SK-N-SH (cell line): Measurements from ENCODE around the gene RBM47. TPM values are rescaled to one million over a fixed set of nuclear protein-coding genes. Genes with fewer than 3 reads are reported as not detected.

Experiments
- CTCF ChIA-PET: fragments of 300-600, 350-600 bp; formaldehyde crosslinking; extraction: SDS; loops from one replicate; lab custom pipeline; 2021; lab: Yijun Ruan, JAX
- POLR2A ChIA-PET: fragments of 350-600 bp; sonication (Branson Sonifier 250); formaldehyde crosslinking; extraction: SDS; loops from one replicate; lab custom pipeline; 2020; ENCODE audit warnings: antibody characterized with exemption, inconsistent platforms; lab: Yijun Ruan, JAX
- DNase-seq: peaks from one replicate; pipeline ENCODE4 v3.0.0; 2012
- H2AFZ ChIP-seq: fragments of 200-600 bp; sonication (generic); 2 replicates; pipeline ENCODE4 v1.8.1; 2016; ENCODE audit warnings: antibody characterized with exemption, mild to moderate bottlenecking, low read depth
- H3F3A ChIP-seq: fragments of 200-600 bp; sonication (generic); replicated peaks from 2 replicates; pipeline ENCODE3; 2016; ENCODE audit warnings: antibody characterized with exemption, mild to moderate bottlenecking; ENCODE audit not compliant: insufficient read depth
- H3K27ac ChIP-seq, 2 experiments: fragments of 200-500 bp in 1 of 2; fragments of 200-600 bp in 1 of 2; sonication (Bioruptor generic) in 1 of 2; sonication (generic), shearing (Covaris generic) in 1 of 2; 2 replicates each; pipeline versions ENCODE4 v1.5.1 to v1.6.1; 2014 to 2016; ENCODE audit warnings: low read depth in 2 of 2, inconsistent platforms in 1 of 2, low read length in 1 of 2, mild to moderate bottlenecking in 1 of 2, mixed read lengths in 1 of 2
- H3K27me3 ChIP-seq: fragments of 200-600 bp; sonication (generic), shearing (Covaris generic); 2 replicates; pipeline ENCODE4 v1.6.1; 2016; ENCODE audit warnings: mixed run types; ENCODE audit not compliant: insufficient read depth
- H3K36me3 ChIP-seq, 2 experiments: fragments of 200-500 bp in 1 of 2; fragments of 200-600 bp in 1 of 2; sonication (Bioruptor generic) in 1 of 2; sonication (generic) in 1 of 2; replicated peaks in 1 of 2; 2 replicates each; pipeline versions ENCODE3 to v1.5.1; 2014 to 2016; ENCODE audit warnings: low read length in 1 of 2, mild to moderate bottlenecking in 1 of 2; ENCODE audit not compliant: insufficient read depth in 2 of 2, control insufficient read depth in 1 of 2
- H3K4me1 ChIP-seq, 2 experiments: fragments of 200-500 bp in 1 of 2; fragments of 200-600 bp in 1 of 2; sonication (Bioruptor generic) in 1 of 2; sonication (generic), shearing (Covaris generic) in 1 of 2; 2 replicates each; pipeline versions ENCODE4 v1.5.1 to v1.6.1; 2014 to 2016; ENCODE audit warnings: low read depth in 1 of 2, low read length in 1 of 2, mixed run types in 1 of 2; ENCODE audit not compliant: insufficient read depth in 2 of 2, control insufficient read depth in 1 of 2
- H3K4me2 ChIP-seq: fragments of 200-600 bp; sonication (generic), shearing (Covaris generic); 2 replicates; pipeline ENCODE4 v1.6.1; 2017; ENCODE audit warnings: mixed run types
- H3K4me3 ChIP-seq, 2 experiments: fragments of 200-500 bp in 1 of 2; fragments of 200-600 bp in 1 of 2; sonication (Bioruptor generic) in 1 of 2; sonication (generic), shearing (Covaris generic) in 1 of 2; 2 replicates each; pipeline versions ENCODE4 v1.5.1 to v1.8.1; 2014 to 2016; ENCODE audit warnings: low read depth in 2 of 2, inconsistent platforms in 1 of 2, low read length in 1 of 2, mild to moderate bottlenecking in 1 of 2, mixed read lengths in 1 of 2, moderate library complexity in 1 of 2
- H3K79me2 ChIP-seq: fragments of 200-600 bp; sonication (generic); 2 replicates; pipeline ENCODE4 v1.8.1; 2017; ENCODE audit warnings: mild to moderate bottlenecking; ENCODE audit not compliant: insufficient read depth
- H3K9ac ChIP-seq: fragments of 200-600 bp; sonication (generic); 2 replicates; pipeline ENCODE4 v1.6.1; 2017; ENCODE audit warnings: mixed run types
- H3K9me2 ChIP-seq: fragments of 200-600 bp; sonication (generic); 2 replicates; pipeline ENCODE4 v1.6.1; 2017; ENCODE audit warnings: mixed run types
- H3K9me3 ChIP-seq: fragments of 200-600 bp; sonication (generic); 2 replicates; pipeline ENCODE4 v1.6.1; 2017; ENCODE audit warnings: mixed run types, mild to moderate bottlenecking, moderate library complexity
- H4K20me1 ChIP-seq: fragments of 200-600 bp; sonication (generic); 2 replicates; pipeline ENCODE4 v1.6.1; 2017; ENCODE audit warnings: mild to moderate bottlenecking, mixed run types; ENCODE audit not compliant: insufficient read depth
- CHD2 ChIP-seq: fragments of 150-350 bp; IDR thresholded peaks from 2 replicates; pipeline ENCODE4 v1.6.1; 2018; ENCODE audit warnings: low read length; ENCODE audit not compliant: partially characterized antibody
- ELF1 ChIP-seq: IDR thresholded peaks from 2 replicates; pipeline ENCODE4 v1.4.0; 2012
- EP300 ChIP-seq, 2 experiments: IDR thresholded peaks; 2 replicates each; pipeline versions ENCODE4 v1.4.0 to v1.6.1; 2012; ENCODE audit warnings: borderline replicate concordance in 1 of 2, low read depth in 1 of 2, low read length in 1 of 2
- FOXJ3 ChIP-seq: sonication (generic); formaldehyde crosslinking; IDR thresholded peaks from 2 replicates; pipeline ENCODE4 v1.5.1; 2020; ENCODE audit warnings: mild to moderate bottlenecking, missing genetic modification reagents
- GATA2 ChIP-seq: sonication (generic); formaldehyde crosslinking; IDR thresholded peaks from 2 replicates; pipeline ENCODE4 v1.5.0; 2020; ENCODE audit warnings: mild to moderate bottlenecking, missing genetic modification reagents
- MXI1 ChIP-seq: IDR thresholded peaks from 2 replicates; pipeline ENCODE4 v1.6.1; 2012; ENCODE audit warnings: mild to moderate bottlenecking, low read depth, low read length, improper control_type of control experiment
- NRF1 ChIP-seq: IDR thresholded peaks from 2 replicates; pipeline ENCODE4 v1.6.1; 2012; ENCODE audit warnings: low read depth, mild to moderate bottlenecking, low read length
- RAD21 ChIP-seq: IDR thresholded peaks from 2 replicates; pipeline ENCODE4 v1.6.1; 2012; ENCODE audit warnings: mild to moderate bottlenecking, low read length
- RCOR1 ChIP-seq: fragments of 150-350 bp; IDR thresholded peaks from 2 replicates; pipeline ENCODE4 v1.6.1; 2017; ENCODE audit warnings: antibody characterized with exemption, low read length
- RFX5 ChIP-seq: IDR thresholded peaks from 2 replicates; pipeline ENCODE4 v1.6.1; 2012; ENCODE audit warnings: mild to moderate bottlenecking, improper control_type of control experiment, low read length
- RXRA ChIP-seq: IDR thresholded peaks from 2 replicates; pipeline ENCODE4 v1.4.0; 2012; ENCODE audit warnings: low read depth, mild to moderate bottlenecking, borderline replicate concordance
- TAF1 ChIP-seq: IDR thresholded peaks from 2 replicates; pipeline ENCODE4 v1.6.1; 2012; ENCODE audit warnings: low read depth, mild to moderate bottlenecking, low read length, moderate library complexity, borderline replicate concordance
- TCF12 ChIP-seq: IDR thresholded peaks from 2 replicates; pipeline ENCODE4 v1.4.0; 2012
- TEAD4 ChIP-seq: IDR thresholded peaks from 2 replicates; pipeline ENCODE4 v1.4.0; 2012; ENCODE audit warnings: mild to moderate bottlenecking, borderline replicate concordance; ENCODE audit not compliant: insufficient read depth
- ZBTB33 ChIP-seq: IDR thresholded peaks from 2 replicates; pipeline ENCODE4 v1.4.0; 2012; ENCODE audit warnings: low read depth, borderline replicate concordance
- WGBS: methylation state at CpG from one replicate; pipeline ENCODE4 v1.1.6; 2017; ENCODE audit warnings: low lambda C conversion rate; 5-methylcytosine and 5-hydroxymethylcytosine counted together
- polyA plus RNA-seq, 3 experiments: library from polyadenylated mRNA; depleted of rRNA; stranded (reverse); fragments of >200 nt; gene quantifications; 2 replicates each; pipeline ENCODE4 v1.2.3, GENCODE V29; 2012

Gene RBM47
- polyA plus RNA-seq, 1 of the 3 experiments (the other 2 are of a cell fraction): 6.8 TPM

GRCh38 chr4:40418430-40419230 is 211.0 kb downstream of the RBM47 start:
- H3K9ac ChIP-seq: no peak overlapping the region
- H2AFZ ChIP-seq: no peak overlapping the region
- H3K79me2 ChIP-seq: no peaks in the 10 kb centered on the region
- 63% methylated on average over 6 of the region's 6 CpGs for WGBS
- no peak overlapping the region for H3K4me2 ChIP-seq
- no peaks in the 10 kb centered on the region for H4K20me1 ChIP-seq
- CTCF ChIA-PET: interaction anchor here (0.9 kb wide), 1 partner anchor 12 kb away, joined by 3 read pairs; no protein-coding TSS in a partner anchor
- POLR2A ChIA-PET: no interaction called here
- H3K4me3 ChIP-seq: no peak overlapping the region
- no peaks in the 10 kb centered on the region for H3K9me3 ChIP-seq
- H3K27me3 ChIP-seq: no peaks in the 10 kb centered on the region
- no peaks in the 10 kb centered on the region for H3K9me2 ChIP-seq
- no peaks in the 10 kb centered on the region for H3K4me1 ChIP-seq
- no peak overlapping the region for H3K27ac ChIP-seq
- H3K36me3 ChIP-seq: no peaks in the 10 kb centered on the region
- H3F3A ChIP-seq: no peaks in the 10 kb centered on the region
- no peak for DNase-seq
- TF ChIP-seq RXRA (no peak), RCOR1 (no peak), MXI1 (no peak), ELF1 (no peak), NRF1 (no peak), RFX5 (no peak), FOXJ3 (CRISPR knock-in tag) (no peak)

- ChIA-PET POLR2A (no interaction called here), CTCF (interaction anchor here (0.9 kb wide), 1 partner anchor 13 kb away, joined by 3 read pairs; no protein-coding TSS in a partner anchor)
- no peak overlapping the region for H3K4me2 ChIP-seq
- 74% methylated on average over 5 of the region's 5 CpGs for WGBS
- no peaks in the 10 kb centered on the region for H3K36me3 ChIP-seq
- TF ChIP-seq CHD2: no peak
- TF ChIP-seq MXI1: no peak
- no peak for TF ChIP-seq TCF12
- no peak for TF ChIP-seq TEAD4
- no peak for TF ChIP-seq TAF1
- no peak for TF ChIP-seq ZBTB33
- no peak for TF ChIP-seq FOXJ3 (CRISPR knock-in tag)
- no peak for TF ChIP-seq NRF1
- no peak for TF ChIP-seq ELF1
- TF ChIP-seq RAD21: no peak
- TF ChIP-seq EP300 (IDR thresholded peaks at IDR 0.05; ENCODE audit: borderline replicate concordance in 1 of 2, low read depth in 1 of 2, low read length in 1 of 2): no peak
- TF ChIP-seq GATA2 (CRISPR knock-in tag): no peak
- H3F3A ChIP-seq: no peaks in the 10 kb centered on the region
- no peaks in the 10 kb centered on the region for H3K9me3 ChIP-seq
- no peak overlapping the region for H3K27ac ChIP-seq
- H3K9ac ChIP-seq: no peak overlapping the region
- no peak for DNase-seq
- H3K4me3 ChIP-seq: no peak overlapping the region
- H4K20me1 ChIP-seq: no peaks in the 10 kb centered on the region
- H3K27me3 ChIP-seq: no peaks in the 10 kb centered on the region
- H3K9me2 ChIP-seq: no peaks in the 10 kb centered on the region
- H3K79me2 ChIP-seq: no peaks in the 10 kb centered on the region
- H3K4me1 ChIP-seq: no peaks in the 10 kb centered on the region
- H2AFZ ChIP-seq: no peak overlapping the region
Measured at GRCh38 chr4:40417941-40418340, 211.7 kb downstream of the RBM47 start.
